SW 1271 (cell line): ENCODE measurements around the gene ARSK.

ENCODE experiments used
- DNase-seq, 2 experiments: peaks; one replicate each; lab custom pipeline; 2025; lab: John Stamatoyannopoulos, UW

ARSK gene

DNA sequence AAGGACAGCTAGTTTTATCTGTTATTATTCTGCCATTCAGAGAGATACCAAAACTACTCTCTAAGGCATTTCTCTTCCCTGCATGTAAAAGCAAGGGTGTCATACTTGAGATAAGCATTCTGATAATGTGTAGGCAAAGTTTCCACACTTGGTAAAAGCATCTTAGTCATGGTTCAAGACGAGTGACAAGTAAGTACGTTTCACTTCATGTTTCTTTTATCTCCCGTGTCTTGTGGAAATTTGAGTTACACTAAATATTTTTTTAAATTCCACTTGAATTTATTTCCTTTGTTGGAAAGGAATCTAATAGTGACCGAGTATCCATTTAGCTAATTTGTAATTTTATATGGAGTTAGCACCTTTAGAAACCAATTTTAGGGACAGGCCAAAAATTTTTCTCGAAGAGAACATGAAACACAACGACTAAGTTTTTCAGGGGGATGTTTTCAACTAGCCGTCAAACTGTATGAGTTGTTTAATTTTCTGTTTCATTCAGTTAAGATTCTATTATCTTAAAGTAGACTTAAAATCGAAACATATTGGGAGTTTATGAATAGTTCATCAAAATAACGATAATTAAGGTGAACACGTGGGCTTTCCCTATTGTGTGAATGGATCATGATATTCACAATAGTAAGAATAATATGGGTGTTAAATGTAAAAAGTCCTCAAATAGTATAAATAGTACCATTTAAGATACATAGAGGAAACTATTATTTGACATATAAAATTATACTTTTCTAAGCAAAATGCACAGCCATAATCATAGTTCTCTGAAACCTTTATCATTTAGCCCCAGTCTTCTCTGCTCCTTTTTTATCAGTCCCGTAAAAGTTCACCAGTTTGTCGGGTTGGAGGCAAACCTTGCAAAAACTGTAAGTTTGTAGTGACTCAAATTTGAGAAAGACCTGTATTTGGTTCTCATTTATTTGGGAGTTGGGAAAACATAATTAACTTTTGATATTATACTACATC is 93.3 kb downstream of the ARSK start:
- DNase-seq = no peak

DNA sequence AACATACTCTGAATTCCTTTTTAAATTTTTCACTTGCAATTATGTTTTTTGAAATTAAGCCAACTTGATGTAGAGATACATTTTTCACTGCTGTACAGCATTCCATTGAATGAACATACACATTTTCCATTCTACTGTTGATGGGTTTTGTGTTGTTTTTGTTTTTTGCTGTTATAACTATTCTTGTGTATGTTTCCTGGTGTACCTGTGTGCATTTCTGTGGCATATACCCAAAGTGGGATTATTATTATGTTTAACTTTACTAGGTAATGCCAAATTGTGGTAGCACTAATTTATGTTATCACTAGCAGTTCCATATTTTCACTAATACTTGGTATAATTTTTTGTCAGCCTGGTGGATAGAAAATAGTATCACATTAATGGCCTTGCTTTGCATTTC is 94.4 kb downstream of the ARSK start:
- DNase-seq = no peak

DNA sequence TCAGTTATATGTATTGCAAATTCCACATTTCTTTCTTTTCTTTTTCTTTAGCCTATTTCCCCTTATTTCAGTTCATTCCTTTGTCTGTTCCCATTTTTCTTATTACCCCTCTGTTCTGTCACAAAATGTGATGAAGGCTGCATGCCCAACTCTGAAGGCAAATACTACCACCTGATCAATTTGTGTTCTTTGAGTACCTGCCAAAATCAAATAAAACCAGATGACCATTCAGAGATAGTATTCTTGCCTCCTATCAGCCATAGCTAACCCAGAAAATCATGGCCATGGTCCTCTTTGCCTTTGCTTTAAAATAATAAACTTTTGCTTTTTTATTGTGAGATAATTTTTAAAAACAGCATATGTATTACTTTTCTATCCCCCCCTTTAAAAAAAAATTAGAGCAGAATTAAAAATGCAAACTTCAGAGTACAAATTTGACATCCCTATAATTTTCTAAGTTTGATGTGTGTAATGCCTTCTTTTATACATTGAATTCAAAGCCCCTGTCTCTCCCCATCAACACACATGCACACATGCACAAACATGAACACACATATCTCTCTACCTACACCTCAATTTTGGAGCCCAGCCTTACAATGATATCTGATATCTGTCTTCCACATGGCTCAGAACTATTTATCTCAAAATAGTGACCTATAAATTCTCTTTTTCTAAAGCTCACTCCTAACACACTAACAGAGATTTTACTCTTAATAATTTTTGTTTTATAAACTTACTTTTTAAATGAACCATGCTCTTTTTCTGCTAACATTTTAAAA is 95.1 kb downstream of the ARSK start:
- no peak for DNase-seq

DNA sequence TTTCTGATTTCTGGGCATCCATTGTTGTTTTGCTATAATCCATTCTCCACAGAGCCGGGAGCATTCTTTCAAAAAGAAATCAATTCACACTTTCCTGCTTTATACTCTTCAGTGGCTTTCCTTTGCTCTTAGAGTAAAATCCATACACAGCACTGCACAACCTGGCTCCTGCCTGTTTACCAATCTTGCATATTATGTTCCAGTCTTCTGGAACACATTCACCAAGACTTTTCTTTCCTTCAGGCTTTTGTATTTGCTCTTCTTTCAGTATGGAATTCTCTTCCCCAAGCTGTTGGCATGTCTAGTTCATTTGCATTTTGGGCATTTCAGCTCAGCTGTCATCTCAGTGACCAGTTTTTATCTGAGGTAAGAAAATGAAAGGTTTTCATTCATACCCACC is 97.9 kb downstream of the ARSK start:
- DNase-seq = no peak

DNA sequence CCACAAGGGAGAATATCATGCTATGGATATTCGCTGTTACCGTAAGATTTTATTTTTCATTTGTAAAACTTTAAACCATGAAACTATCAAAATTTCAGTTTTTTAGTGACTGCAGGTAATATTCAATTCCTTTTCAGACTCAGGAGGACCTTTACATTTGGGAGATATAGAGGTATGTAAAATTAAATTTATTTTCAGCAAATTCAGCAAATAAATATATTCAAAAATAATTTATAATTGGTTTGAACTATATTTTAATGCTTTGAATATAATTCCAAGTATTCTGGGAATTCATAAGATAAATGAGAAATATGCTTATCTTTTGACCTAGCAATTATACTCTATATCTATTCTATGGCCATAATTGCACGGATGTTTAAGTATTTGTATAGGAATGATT is 99.3 kb downstream of the ARSK start:
- no peak for DNase-seq
